Measurements from ENCODE around the gene SHISAL1. TPM values are rescaled to one million over a fixed set of nuclear protein-coding genes. Genes with fewer than 3 reads are reported as not detected.

The SHISAL1 gene
- total RNA-seq, 1 experiment from 2014 or later, result 2.9 TPM

GRCh38 chr22:44284711-44285110 is 28.0 kb downstream of the SHISAL1 start:
- Histone ChIP-seq H4K20me1 (ENCODE audit: control insufficient read depth, insufficient read depth, insufficient read length) (peaks cover 2% of the 10 kb centered on the region), H4K91ac (ENCODE audit: insufficient read length, low read depth, low read length) (no peak overlapping the region), H2AK5ac (ENCODE audit: insufficient read length, low read length) (no peak overlapping the region), H3K23ac (ENCODE audit: insufficient read length, low read depth, low read length) (no peak overlapping the region), H3K9me3 (ENCODE audit: control insufficient read depth, low read depth, low read length) (no peaks in the 10 kb centered on the region), H3K14ac (ENCODE audit: insufficient read depth, low read length) (no peak overlapping the region), H2BK5ac (ENCODE audit: insufficient read length, low read length) (no peak overlapping the region), H2BK12ac (ENCODE audit: insufficient read length, low read depth, low read length) (no peak overlapping the region), H3K4ac (ENCODE audit: low read depth, low read length) (no peak overlapping the region), H3K18ac (ENCODE audit: insufficient read length, low read depth, low read length) (no peak overlapping the region), H2BK15ac (ENCODE audit: low read depth, low read length) (no peak overlapping the region), H3K56ac (ENCODE audit: insufficient read length, low read depth, low read length) (no peak overlapping the region), H4K8ac (replicated peaks; ENCODE audit: insufficient read length, low read depth, low read length) (no peak overlapping the region), H3T11ph (ENCODE audit: low read length) (no peak overlapping the region), H3K9ac (ENCODE audit: extremely low read depth, insufficient read length, low read length) (no peak overlapping the region), H3K4me2 (ENCODE audit: insufficient read depth, insufficient read length, low read length) (no peak overlapping the region), H3K79me2 (ENCODE audit: insufficient read depth, low read length) (no peaks in the 10 kb centered on the region), H2AFZ (ENCODE audit: low read length) (no peak overlapping the region), H4K5ac (ENCODE audit: insufficient read length, low read depth, low read length) (no peak overlapping the region), H2BK20ac (ENCODE audit: low read depth, low read length, poor library complexity, severe bottlenecking) (no peak overlapping the region), H3K23me2 (ENCODE audit: insufficient read length, low read depth, low read length, poor library complexity, severe bottlenecking) (no peaks in the 10 kb centered on the region), H2BK120ac (ENCODE audit: low read depth, low read length, poor library complexity, severe bottlenecking) (no peak overlapping the region), H3K27ac (ENCODE audit: insufficient read length, low read depth, low read length) (no peak overlapping the region), H3K4me1 (ENCODE audit: insufficient read depth, low read length) (no peaks in the 10 kb centered on the region), H3K27me3 (ENCODE audit: insufficient read depth, low read length) (no peaks in the 10 kb centered on the region), H3K79me1 (ENCODE audit: insufficient read depth, low read depth, low read length, poor library complexity, severe bottlenecking) (no peaks in the 10 kb centered on the region)
- TF ChIP-seq CTCF (conservative IDR thresholded peaks at IDR 0.05), result no peak
- peak overlapping the region in 1 of 3 experiments; percentile 34; a peak in 1 of 7 replicates for H3K27ac Mint-ChIP-seq
- no peak overlapping the region for H3K4me3 Mint-ChIP-seq
- peaks cover 0 to 3% of the 10 kb centered on the region in 2 experiments; a peak in 2 of 5 replicates for H3K9me3 Mint-ChIP-seq
- no peaks in the 10 kb centered on the region; a peak in 1 of 7 replicates for H3K36me3 Mint-ChIP-seq (ENCODE audit: insufficient read depth in 1 of 3, low read depth in 3 of 3)
- no peak for DNase-seq
- no peaks in the 10 kb centered on the region; the same call in 1 of the 2 replicates for H3K27me3 Mint-ChIP-seq (ENCODE audit: low read depth)
- peaks cover 23 to 31% of the 10 kb centered on the region in 2 experiments for H3K4me1 Mint-ChIP-seq
- no CpG with 5 or more reads among the region's 3 CpGs for WGBS (ENCODE audit: extremely low coverage, insufficient read length, low lambda C conversion rate)
